ENCODE data around the gene KIFAP3.

The KIFAP3 gene

DNA sequence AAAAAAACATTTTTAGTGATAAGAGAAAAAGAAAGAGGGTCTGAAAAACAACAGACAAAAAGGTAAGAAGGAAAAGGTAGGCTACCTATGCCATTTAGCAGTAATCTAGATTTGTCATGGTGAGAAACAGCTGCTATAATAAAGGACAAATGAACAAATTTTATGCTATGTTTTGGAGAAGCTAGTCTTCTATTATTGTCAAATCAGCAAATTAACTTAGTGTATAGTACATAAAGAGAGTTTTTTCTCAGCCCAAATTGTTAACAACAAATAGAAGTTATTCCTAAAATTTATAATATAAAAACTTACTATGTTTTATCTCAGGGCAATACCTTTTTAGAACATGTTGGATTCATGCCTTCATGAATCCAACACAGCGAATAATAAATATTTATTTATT lies 88.7 kb downstream of the KIFAP3 start:
- no peak for DNase-seq (ENCODE audit: low read depth)

DNA sequence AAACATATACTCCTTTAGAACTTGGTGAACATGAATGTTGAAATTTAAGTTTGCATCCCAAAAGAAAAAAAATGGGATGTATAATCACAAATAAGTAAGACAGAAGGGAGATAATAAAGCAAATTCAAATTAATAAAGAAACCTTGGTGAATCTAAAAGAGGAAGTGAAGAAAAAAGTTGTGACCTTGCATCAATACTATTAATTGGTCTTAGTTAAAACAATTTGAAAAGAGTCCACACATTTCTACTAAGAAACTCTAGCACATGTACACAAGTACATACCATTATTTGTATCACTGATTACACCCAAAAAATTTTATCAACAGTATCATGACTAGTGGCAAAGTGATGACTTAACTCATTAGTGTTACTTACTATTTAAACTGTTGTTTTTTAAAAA lies 100.4 kb downstream of the KIFAP3 start:
- DNase-seq (ENCODE audit: low read depth) = no peak

DNA sequence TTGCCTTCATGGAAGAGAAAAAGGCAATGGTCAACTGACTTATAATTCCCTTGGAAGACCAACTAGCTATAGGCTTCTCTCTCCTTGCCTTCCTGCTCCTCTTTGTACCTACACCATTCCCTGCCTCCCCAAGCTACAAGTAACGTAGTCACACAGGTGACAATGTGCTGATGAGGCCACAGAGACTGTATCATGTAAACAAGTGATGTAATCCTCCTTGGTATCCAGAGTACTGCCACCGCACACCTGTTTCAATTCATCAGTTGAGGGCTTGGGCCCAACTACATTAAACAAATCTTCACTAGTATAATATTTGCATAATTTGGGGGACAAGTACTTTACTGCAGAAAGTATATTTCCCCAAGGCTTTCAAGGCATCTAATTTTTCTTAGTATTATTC lies 104.4 kb downstream of the KIFAP3 start:
- no peak for DNase-seq (ENCODE audit: low read depth)

DNA sequence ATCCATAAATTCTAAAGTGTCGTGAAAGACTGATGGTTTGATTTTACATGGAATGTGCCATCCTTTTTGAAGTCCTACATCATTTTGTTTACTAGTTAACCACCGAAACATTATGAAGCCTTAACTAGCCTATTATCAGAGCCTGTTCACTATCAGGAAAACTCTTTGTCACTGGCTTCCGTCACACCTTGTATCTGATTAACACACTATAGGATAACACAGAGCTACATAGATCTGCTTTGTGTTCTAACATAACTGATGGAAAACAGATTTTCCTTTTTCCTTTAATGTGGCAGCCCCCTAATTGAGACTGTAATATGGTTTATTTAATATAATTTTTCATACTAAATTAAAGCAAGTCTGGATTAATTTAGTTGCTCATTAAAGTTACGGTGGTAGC lies 106.3 kb downstream of the KIFAP3 start:
- DNase-seq (ENCODE audit: low read depth) = no peak

DNA sequence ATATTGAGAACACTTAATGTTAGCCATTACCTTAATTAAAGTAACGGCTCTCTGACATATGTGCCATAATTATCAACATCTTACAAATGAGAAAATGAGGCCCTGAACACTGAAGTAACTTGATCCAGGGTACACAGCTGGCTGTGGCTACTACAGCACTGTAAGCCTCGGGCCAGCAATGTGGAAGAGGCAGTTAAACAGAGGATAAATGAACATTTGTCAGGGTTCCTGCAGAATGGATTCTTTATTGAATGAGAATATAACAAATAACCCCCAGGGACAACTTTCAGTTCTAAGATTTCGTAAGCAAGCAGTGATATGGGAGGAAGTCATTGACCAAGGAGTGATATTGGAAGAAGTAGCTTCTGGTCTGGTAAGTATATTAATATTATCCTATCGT lies 110.3 kb downstream of the KIFAP3 start:
- DNase-seq (ENCODE audit: low read depth) = no peak

DNA sequence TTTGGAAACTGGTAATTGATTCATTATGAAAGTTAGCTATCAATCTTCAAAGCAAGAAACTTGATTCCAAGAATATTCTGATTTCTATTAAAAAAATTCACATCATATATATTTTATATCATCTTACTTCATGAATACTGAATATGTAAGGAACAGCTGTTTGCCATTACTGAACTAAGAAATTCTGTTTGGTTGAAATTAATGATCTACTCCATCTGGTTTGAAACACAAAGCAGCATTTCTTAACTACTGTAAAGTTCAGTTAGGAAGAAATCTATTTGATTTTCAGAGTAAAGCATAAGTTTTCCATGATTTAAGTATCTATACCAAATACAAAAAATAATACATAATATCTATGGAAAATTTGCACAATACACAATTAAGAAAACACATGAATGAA lies 114.8 kb downstream of the KIFAP3 start:
- no peak for DNase-seq (ENCODE audit: low read depth)

DNA sequence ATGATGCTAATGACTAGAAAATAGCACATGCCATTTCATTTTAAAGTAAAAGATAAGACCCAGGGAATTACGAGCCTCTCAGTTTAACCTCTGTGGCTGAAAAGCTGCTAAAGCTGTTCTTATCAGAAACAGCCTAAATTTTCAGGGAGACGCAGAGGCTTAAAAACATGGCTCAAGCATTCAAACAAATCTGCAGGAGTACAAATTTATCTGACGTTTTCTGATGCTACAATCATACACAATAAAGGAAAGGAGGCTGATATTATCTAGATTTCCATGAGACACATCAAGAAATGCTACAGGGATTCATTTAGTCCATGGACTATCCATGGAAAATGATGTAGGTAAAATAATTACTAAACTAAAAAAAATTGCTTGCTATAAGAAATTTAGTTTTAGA lies 115.5 kb downstream of the KIFAP3 start:
- DNase-seq (ENCODE audit: low read depth) = no peak

DNA sequence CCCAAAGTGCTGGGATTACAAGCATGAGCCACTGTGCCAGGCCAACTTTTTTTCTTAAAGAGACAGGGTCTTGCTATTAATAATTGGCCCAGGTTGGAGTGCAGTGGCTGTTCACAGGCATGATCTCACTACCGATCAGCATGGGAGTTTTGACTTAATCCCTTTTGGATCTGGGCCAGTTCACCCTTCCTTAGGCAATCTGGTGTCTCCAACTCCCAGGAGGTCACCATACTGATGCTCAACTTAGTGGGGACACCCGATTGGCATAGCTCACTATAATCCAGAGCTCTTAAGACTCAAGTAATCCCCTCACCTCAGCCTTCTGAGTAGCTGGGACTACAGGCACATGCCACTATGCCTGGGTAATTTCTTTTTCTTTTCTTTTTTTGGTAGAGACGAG lies 116.6 kb downstream of the KIFAP3 start:
- DNase-seq (ENCODE audit: low read depth) = no peak

DNA sequence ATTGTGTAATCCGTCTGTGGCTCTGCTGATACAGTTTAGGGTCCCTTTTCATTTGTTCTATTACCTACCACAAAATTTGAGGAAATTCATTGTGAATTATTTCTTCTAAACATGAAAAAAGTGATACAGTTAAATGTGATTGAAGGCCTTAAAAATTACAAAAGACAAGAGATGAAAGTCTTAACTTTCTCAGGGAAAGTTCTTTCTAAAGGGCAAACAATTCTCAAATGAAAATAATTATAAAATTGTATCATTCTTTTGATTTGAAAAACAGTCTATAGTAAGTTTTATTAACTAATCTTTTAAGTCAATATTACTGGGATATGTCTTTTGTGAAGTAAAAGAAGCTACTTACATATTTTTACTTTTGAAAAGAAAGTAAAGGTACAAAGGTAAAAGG lies 123.4 kb downstream of the KIFAP3 start:
- DNase-seq (ENCODE audit: low read depth) = no peak

DNA sequence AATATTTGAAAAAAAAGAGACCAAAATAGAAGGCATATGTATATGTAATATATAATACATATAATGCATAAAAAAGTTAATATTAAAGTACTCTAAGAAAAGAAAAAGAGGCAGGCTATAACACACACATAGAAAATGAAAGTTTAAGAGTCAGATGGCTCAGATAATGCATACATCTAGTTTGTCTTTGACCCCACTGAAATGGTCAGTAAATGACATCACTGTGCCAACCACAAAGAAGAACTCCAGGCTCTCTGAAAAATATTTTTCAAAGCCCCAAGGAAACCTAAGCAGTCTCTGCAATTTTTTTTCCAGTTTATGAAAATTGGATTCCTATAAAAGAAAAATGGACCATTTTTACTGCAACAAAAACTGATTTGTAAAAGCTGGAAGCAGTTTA lies 125.4 kb downstream of the KIFAP3 start:
- DNase-seq (ENCODE audit: low read depth) = no peak

DNA sequence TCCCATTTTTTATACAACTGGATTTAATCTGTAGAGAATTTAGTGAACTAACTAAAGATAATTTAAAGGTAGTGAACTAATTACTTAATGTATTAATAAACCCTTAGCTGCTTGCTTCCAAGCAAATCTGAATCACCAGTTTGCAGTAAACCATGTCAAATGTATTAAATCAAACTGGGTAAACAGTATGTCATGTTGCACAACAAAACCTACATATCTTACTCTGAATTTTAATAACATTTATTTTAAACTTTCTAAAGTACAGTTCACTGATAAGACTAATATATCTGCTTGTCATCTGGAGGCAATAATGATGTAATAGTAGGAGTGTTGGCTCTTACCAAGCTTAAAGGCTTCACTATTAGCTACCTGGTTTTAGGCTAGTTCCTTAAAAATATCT lies 128.3 kb downstream of the KIFAP3 start:
- DNase-seq (ENCODE audit: low read depth) = no peak

DNA sequence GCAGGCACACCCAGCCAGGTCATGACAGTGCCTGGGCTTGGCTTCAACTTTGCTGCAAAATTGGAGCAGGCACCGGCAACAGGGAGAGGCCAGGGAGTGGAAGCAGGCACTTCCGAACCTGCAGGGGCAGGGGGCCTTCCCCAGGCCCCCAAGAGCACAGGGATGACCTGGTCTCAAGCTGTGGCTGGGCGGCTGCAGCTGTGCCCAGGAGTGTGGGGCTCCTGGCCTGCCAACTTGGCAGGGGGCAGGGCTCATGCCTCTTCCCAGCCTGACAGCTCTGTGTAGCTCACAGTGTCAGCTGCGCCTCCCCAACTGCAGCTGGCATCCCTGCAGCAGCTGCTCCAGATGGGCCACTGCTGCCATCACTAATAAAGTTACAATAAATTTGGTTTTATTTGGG lies 129.3 kb downstream of the KIFAP3 start:
- no peak for DNase-seq (ENCODE audit: low read depth)

DNA sequence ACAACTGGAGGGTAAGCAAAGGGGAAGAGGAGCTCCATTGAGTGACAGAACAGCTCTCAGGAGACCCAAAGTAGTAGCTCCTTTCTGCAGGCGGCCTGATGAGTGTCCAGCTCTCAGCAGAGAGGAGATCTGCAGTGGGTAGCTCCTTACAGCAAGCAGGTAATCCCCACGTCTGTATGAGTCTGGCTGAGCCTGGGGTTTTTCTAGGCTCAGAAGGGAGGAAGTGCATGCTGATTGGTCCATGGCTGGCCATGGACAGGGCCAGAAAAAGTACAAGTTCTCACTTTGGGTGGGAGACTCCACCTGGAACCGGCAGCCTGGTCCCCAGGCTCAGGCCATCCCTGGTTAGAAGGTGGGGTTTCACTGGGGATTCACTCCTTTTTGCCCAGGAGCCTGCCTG lies 129.9 kb downstream of the KIFAP3 start:
- no peak for DNase-seq (ENCODE audit: low read depth)

DNA sequence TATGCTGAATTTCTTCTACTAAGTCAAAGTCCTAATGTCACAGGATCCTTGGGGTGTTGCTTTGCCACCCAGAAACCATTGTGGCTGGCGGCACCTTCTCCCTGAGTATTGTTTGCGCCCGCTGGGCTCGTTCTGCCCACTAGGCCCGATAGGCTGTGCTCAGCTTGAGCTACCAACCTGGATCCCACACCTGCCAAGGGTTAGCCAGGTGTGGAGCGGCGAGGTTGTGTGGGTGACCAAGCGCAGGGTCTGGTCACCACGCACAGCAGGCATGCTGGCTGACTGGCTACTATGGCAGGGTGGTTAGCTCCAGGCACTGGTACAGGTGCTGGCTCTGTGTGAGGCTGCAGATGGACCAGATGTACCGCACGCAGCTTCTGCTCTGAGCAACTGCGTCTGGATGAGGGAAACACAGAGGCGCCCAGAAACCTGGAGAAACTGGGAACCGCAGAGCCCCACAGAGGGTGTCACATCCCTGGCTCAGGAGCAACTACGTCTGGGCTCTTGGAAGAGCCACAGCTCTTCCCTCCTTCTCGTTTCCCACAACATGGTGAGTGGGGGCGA lies 130.4 kb downstream of the KIFAP3 start:
- DNase-seq (ENCODE audit: low read depth) = no peak

DNA sequence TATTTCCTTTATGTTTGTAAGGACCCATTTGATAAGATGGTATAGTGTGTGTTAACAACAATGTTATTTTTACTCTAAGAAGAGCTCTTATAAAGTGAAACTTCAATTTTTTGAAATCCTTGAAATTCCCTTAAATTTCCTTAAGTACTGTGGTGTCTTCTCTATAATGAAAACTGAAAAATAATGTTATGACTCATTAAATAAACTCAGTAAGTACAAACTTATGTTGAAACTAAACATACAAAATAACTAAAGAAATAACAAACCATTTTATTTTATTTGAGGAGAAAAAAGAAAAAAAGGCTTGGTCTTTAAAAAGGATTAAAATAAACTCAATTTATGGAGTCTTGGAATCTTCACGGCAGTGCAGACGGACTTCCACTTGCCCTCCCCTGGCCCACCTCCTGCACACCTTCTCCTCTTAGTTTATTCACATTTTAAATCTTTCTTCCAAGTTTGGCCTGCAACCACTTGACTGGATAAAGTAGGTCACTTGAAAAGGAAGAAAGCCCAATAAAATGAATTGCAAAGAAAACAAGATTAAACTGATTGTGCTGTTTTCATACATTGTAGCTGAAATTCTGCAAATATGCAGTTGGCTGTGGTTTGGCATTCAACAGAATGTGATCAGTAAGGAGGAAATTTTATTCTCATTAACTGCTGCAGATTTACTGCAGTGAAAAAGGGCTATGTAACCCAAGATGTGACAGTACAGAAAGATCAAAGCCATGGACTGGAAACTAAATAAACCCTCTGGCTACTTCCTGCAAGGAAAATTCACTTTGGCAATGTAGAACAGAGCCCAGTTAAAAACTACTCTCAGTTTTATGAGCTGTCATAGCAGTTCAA lies 132.3 kb downstream of the KIFAP3 start:
- DNase-seq (ENCODE audit: low read depth) = peak; percentile 54

DNA sequence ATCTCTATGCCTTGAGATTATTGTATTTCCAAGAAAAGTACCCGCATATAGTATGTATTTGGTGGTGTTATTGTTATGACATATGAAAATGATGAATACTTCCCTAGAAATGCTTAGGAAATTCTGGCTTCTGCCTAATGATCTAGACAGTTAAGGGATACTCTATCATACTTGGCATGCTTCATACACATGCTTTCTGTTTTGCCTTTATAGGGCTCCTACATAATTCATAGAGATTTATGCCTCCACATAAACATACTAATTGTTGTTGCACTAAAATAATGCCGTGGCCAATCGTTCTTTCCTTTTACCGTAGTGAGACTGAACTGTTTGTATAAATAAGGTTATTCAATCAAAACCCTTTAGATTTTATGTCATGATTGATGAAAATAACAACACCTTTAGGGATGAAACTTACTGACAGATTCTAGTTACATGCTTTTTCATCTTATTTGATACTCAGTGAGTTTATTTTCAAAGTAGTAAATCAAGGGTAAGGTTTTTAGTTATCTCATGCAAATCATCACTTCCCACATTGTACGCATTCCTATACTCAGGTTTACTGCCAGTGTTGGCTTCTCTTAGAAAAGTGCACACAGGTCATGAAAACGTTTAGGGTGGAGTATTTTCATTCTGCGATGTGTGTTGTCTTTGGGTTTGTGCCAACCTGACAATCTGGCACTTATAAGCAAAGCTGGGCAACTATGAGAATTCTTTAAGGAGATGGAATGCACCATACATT lies 140.3 kb downstream of the KIFAP3 start:
- DNase-seq (ENCODE audit: low read depth) = no peak

DNA sequence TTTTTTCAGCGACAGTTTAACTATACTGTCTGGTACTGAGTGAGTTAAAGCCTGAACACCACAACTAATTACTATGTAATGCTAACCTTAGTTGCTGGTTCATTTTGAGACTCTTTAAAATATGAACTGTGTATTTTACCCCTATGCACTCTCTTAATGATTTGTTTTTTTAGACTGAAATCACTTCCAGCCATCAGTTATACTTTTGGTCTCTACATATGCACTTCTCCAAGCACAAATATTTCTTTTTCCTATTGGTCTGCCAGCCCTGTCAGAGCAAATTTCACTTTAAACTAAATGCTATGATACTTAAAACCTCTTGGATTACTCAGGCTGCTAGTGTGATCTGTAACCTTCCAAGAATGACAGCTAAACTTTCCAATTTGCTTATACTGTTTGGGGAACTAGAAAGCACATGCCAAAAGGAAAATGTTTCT lies 142.7 kb downstream of the KIFAP3 start:
- DNase-seq (ENCODE audit: low read depth) = no peak

DNA sequence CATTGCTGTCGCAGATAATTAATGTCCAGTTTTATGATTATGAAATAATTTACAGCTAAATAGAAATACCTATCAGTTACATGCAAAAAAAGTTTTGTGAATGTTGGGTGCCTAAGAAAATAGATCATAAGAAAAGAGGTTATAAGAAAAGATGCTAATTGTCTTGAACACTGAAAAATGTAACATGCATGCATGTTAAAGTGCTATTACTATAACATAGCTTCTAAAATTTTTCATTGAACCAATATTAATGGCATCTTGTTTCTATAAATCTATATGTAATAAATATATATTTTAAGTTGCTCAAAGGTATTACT lies 145.3 kb downstream of the KIFAP3 start:
- no peak for DNase-seq (ENCODE audit: low read depth)

DNA sequence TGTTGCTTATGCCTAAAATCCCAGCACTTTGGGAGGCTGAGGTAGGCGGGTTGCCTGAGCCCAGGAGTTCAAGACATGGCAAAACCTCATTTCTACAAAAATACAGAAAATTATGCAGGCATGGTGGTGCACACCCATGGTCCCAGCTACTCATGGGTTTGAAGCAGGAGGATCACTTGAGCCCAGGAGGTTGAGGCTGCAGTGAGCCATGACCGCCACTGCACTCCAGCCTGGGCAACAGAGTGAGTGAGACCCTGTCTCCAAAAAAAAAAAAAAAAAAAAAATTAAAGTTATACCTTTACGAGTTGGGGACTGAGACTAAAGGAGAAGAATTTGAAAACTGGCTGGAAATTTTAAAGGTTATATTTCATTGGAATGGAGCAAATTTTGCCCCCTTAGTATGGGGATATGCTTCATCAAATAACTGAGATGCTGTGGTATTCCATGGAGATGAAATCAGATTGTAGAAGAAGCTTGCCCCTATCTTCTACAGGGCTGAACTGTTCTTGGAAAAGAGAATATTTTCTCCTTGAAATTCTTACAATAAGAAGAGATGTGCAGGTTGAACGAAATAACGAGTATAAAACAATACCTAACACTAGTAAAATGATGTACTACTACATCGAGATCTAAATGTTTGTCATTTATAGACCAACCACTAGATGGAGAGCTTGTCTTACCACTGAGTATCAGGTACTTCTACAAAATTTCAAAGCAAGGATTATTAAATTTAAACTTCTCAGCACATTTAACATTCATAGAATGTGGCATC lies 145.9 kb downstream of the KIFAP3 start:
- peak; percentile 22 for DNase-seq (ENCODE audit: low read depth)

DNA sequence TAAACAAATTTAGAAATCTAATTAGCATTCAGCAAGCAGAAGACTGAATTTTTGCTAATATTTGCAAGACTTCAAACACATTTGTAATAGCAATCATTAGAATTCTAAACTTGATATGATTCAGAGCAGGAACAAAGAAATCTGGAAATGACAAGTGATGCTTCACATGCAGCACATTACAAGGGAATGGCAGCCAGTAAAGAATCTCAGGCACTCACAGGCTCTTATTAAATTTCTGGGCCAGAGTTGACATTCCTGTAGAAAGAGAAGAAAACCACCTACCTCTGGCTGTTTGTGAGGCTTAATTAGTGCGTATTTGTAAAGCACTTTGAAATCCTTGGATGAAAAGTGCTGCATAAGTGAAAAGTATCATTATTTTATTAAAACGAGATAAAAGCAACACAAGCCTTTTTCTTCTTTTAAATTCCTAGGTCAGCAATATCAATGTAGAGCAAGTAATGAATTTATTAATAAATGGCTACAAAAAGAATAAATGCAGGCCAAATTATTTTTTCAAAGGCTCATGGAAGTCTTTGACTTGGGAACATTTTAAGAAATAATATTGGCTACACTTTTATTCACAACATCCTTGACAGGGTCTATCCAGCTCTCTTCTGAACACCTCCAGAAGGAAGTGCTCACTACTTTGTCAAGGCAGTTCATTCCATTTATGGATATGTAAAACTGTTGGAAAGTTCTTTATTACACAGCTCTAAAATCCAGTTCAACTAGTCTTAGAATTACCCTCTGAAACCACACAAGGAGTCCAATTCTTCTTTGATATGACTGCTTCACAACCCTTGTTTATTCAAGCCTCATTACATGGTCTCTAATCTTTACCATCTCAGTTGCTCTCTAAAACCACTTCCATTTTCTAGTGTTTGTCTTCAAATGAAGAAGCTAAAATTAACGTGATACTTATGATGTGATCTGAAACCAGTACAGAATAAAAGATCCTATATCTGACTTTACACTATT lies 148.7 kb downstream of the KIFAP3 start:
- no peak for DNase-seq (ENCODE audit: low read depth)

DNA sequence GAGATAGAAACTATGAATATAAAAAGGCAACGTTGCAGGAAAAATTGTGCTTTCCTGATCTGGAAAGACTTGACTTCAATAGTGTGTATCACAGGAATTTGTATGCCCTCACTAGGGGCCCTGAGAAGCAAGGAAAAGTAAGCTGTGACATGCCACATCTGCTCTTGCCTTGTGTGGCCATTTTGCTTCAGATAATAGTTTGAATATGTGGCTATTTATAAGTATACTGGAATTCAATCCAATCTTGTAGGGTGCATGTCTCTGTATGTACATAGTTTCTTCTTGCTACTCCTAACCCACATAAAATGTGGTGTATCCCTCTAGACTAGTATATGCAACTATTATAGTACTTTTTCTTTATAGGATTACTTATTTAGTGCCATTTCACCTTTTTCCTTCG lies 149.7 kb downstream of the KIFAP3 start:
- DNase-seq (ENCODE audit: low read depth) = no peak
